ENCODE data around the gene LRP1B.

LRP1B gene

DNA sequence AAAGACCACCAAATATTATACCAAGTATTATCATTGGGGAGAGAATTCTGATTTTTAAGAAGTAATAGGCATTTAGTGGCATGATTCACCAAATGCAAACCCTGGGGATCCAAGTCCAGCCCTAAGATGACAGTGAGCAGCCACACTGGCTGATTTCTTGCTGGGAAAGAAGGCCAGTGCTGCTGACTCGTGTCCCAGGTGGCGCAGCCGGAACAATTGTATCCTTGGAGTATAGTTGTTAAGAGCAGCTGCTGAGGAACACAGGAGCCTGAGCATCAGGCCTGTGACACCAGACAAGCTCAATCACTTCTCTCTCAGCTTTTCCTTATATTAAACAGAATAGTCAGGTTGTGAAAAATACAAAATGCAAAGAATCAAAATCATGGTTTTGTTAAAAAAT, 48.4 kb downstream of the LRP1B start:
- H3K27ac ChIP-seq = no peak overlapping the region
- TF ChIP-seq, protein P1, sequence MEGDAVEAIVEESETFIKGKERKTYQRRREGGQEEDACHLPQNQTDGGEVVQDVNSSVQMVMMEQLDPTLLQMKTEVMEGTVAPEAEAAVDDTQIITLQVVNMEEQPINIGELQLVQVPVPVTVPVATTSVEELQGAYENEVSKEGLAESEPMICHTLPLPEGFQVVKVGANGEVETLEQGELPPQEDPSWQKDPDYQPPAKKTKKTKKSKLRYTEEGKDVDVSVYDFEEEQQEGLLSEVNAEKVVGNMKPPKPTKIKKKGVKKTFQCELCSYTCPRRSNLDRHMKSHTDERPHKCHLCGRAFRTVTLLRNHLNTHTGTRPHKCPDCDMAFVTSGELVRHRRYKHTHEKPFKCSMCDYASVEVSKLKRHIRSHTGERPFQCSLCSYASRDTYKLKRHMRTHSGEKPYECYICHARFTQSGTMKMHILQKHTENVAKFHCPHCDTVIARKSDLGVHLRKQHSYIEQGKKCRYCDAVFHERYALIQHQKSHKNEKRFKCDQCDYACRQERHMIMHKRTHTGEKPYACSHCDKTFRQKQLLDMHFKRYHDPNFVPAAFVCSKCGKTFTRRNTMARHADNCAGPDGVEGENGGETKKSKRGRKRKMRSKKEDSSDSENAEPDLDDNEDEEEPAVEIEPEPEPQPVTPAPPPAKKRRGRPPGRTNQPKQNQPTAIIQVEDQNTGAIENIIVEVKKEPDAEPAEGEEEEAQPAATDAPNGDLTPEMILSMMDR (conservative IDR thresholded peaks at IDR 0.05) = no peak

DNA sequence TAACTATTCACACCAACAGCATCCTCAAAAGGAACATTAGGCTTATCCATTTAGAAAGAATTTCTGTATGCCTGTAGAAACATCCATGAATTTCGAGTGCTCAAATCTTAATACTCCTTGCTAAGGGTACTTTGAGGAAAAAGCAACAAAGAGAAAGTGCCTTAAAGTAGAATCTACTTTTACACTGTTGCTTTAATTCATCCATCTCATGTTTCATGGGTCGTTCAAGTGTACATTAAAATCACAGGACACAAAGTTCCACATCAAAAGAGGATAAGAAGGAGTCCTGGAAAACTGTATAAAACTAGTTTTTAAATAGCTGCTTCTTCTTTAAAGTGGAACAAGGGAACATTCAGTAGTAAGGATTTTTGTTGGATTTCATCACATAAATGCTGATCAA, 54.5 kb downstream of the LRP1B start:
- H3K27ac ChIP-seq = no peak overlapping the region
- TF ChIP-seq, protein P1 (conservative IDR thresholded peaks at IDR 0.05) = no peak

DNA sequence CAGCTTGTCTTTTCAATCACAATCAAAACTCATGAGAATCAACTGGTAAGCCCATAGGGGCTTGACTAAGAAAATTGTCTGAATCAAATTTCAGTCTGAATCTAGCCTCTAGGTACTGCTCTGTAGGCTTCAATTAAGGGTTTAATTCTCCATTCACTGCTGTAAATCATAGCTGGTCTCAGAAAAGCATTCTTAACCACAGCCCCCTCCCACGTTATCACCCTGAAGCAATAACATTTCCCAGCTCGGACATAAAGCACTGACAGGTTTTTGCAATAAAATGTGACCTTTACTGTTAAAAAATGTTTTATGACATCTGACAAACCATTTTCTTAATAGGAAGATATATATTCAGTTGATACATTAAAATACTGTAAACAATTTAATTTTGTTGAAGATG, 55.0 kb downstream of the LRP1B start:
- TF ChIP-seq, protein P1 (conservative IDR thresholded peaks at IDR 0.05) = no peak
- H3K27ac ChIP-seq = no peak overlapping the region

DNA sequence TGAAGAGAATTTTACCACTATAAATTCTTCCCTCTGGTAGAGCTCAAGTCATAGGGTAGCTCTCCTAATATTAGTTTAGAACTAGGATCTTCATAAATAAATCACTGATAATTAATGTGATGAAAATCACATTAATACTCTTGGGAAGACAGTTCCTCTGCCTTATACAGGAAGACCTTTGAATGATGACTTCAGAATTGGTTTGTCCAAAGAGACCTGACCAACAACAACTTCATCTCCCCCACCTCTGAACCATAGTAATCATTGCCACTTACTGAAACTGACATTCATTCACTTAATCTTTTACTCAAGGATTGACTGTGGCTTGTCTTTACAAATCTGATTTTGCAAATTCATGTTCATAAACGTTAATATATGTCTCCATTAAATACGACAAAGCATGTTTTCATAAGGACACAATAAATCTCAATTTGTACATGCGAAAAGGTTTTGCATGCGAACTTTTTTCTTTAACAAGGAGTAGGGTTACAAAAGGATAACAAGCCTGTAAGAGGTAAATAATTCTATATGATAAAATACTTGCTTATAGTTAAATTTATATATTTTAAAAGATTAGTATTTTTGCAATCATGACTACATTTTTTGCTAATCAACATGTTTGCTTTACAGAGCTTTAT, 61.4 kb downstream of the LRP1B start:
- H3K27ac ChIP-seq = no peak overlapping the region
- TF ChIP-seq, protein P1 (conservative IDR thresholded peaks at IDR 0.05) = no peak

DNA sequence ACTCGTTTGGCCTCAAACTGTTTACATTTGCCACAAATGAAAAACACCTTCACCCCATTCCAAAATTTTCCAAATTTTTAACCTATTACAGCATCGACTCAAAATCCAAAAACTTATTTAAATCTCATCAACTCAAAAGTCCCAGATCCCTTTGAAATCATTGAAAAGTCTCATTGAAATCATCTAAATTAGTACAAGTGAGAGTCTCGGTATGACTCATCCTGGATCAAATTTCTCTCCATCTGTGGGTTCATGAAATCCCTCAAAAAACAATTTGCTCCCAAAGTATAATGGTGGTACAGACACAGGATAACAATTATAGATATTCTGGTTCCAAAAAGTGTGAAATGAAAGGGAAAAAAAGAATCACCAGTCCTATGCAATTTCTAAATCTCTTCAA, 65.1 kb downstream of the LRP1B start:
- TF ChIP-seq, protein P1 (conservative IDR thresholded peaks at IDR 0.05) = no peak
- no peak overlapping the region for H3K27ac ChIP-seq

DNA sequence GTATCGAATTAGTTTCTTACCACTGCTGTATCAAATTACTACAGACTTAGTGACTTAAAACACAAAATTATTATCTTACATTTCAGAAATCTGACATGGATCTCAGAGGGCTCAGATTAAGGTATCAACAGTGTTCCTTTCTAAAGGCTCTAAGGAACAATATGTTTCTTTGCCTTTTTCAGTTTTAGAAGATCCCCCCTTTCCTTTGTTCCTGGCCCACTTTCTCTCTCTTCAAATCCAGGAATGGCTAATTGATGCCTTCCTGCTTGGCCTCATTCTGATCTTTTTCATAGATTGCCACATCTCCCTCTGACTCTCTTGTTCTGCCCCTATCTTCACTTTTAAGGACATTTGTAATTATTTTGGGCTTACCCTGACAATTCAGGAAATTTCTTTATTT, 65.7 kb downstream of the LRP1B start:
- TF ChIP-seq, protein P1 (conservative IDR thresholded peaks at IDR 0.05) = no peak
- no peak overlapping the region for H3K27ac ChIP-seq

DNA sequence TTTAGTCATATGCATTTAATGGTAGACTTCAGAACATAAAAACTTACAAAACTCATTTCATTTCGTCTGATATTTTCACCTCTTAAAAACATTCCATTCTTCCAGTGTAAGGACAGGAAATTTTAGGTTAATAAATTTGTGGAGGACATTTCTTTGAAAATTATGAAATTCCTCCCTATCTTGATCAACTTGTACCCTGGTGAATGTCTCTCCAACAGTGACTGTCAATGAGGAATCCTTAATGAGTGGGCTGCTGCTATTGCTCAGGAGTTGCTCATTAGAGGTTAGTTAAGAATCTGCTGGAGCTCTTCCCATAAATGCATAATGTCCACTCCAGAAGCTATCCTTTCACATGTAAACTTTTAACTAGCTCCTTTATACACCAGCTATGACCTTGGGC, 69.1 kb downstream of the LRP1B start:
- TF ChIP-seq, protein P1 (conservative IDR thresholded peaks at IDR 0.05) = no peak
- no peak overlapping the region for H3K27ac ChIP-seq
